GM23248 (cell line): ENCODE measurements around the gene NDUFA13.

Experiments
- EZH2 ChIP-seq: fragments of 200-600 bp; sonication (generic); IDR thresholded peaks from 2 replicates; pipeline ENCODE4 v1.6.1; 2018; ENCODE audit warnings: antibody characterized with exemption, mild to moderate bottlenecking; ENCODE audit not compliant: insufficient read depth, poor library complexity, severe bottlenecking
- EZH2phosphoT487 ChIP-seq: fragments of 200-600 bp; sonication (generic); IDR thresholded peaks from 2 replicates; pipeline ENCODE4 v1.6.1; 2018; ENCODE audit warnings: antibody characterized with exemption, moderate library complexity, mild to moderate bottlenecking, low read depth; ENCODE audit not compliant: insufficient read depth

GRCh38 chr19:19550485-19550929, 34.5 kb downstream of the NDUFA13 start:
- no peak for TF ChIP-seq EZH2
- TF ChIP-seq EZH2phosphoT487: no peak
